ENCODE results near the gene RANBP9.

- no peak for TF ChIP-seq POLR2AphosphoS5 (IDR thresholded peaks at IDR 0.05; ENCODE audit: low read depth, low read length)
- TF ChIP-seq TAF1 (IDR thresholded peaks at IDR 0.05; ENCODE audit: borderline replicate concordance, insufficient read depth, low read length) = no peak
Measured at GRCh38 chr6:13696226-13696625, 15.4 kb downstream of the RANBP9 start.

Measured in PFSK-1 (cell line).